Keratinocyte (primary cell): Measurements from ENCODE around the gene LRRC73. TPM values are rescaled to one million over a fixed set of nuclear protein-coding genes. Genes with fewer than 3 reads are reported as not detected.

Experiments
- DNase-seq: peaks from one replicate; pipeline ENCODE4 v3.0.0-alpha.2; 2011; ENCODE audit warnings: low read depth, missing footprints, low spot score
- FAIRE-seq: peaks from 2 replicates; lab custom pipeline; 2011; peaks lifted over from hg19 to GRCh38; lab: Jason Lieb, UNC
- H2AFZ ChIP-seq: 2 replicates; pipeline ENCODE4 v1.6.0; 2012; ENCODE audit warnings: low read length, control low read depth, inconsistent platforms; ENCODE audit not compliant: control insufficient read depth
- H3K27ac ChIP-seq: 2 replicates; pipeline ENCODE4 v1.5.1; 2011; ENCODE audit warnings: low read length; ENCODE audit not compliant: control insufficient read depth, insufficient read depth
- H3K27me3 ChIP-seq: 3 replicates; pipeline ENCODE4 v1.6.0; 2011; ENCODE audit warnings: low read length; ENCODE audit not compliant: control insufficient read depth, insufficient read depth; ENCODE audit errors: extremely low read depth
- H3K36me3 ChIP-seq, 2 experiments: 2 replicates in 1 of 2; 3 replicates in 1 of 2; pipeline ENCODE4 v1.5.1; 2011; ENCODE audit warnings: low read length in 2 of 2, mild to moderate bottlenecking in 1 of 2; ENCODE audit not compliant: control insufficient read depth in 2 of 2, insufficient read depth in 2 of 2; ENCODE audit errors: extremely low read depth in 1 of 2
- H3K4me1 ChIP-seq: 3 replicates; pipeline ENCODE4 v1.5.1; 2011; ENCODE audit warnings: low read length; ENCODE audit not compliant: control insufficient read depth, insufficient read depth; ENCODE audit errors: extremely low read depth
- H3K4me2 ChIP-seq: 3 replicates; pipeline ENCODE4 v1.6.0; 2011; ENCODE audit warnings: low read depth, low read length; ENCODE audit not compliant: control insufficient read depth, insufficient read depth; ENCODE audit errors: extremely low read depth
- H3K4me3 ChIP-seq, 3 experiments: fragments of 200-600 bp in 1 of 3; sonication (generic) in 1 of 3; 2 replicates in 2 of 3; 3 replicates in 1 of 3; pipeline ENCODE4 v1.5.1; 2011 to 2016; ENCODE audit warnings: low read length in 3 of 3, mild to moderate bottlenecking in 3 of 3, control low read depth in 2 of 3, inconsistent platforms in 1 of 3, low read depth in 1 of 3, mixed read lengths in 1 of 3, mixed run types in 1 of 3, moderate library complexity in 1 of 3; ENCODE audit not compliant: control insufficient read depth in 2 of 3, insufficient read depth in 2 of 3; ENCODE audit errors: extremely low read depth in 1 of 3
- H3K79me2 ChIP-seq: 2 replicates; pipeline ENCODE4 v1.6.0; 2012; ENCODE audit warnings: low read length; ENCODE audit not compliant: control insufficient read depth, insufficient read depth
- H3K9ac ChIP-seq: 3 replicates; pipeline ENCODE4 v1.6.0; 2011; ENCODE audit warnings: low read length; ENCODE audit not compliant: control insufficient read depth, insufficient read depth; ENCODE audit errors: extremely low read depth
- H3K9me1 ChIP-seq: 3 replicates; pipeline ENCODE4 v1.6.0; 2011; ENCODE audit warnings: low read length; ENCODE audit not compliant: control insufficient read depth, insufficient read depth; ENCODE audit errors: extremely low read depth
- H3K9me3 ChIP-seq: 2 replicates; pipeline ENCODE4 v1.5.1; 2012; ENCODE audit warnings: low read depth, low read length; ENCODE audit not compliant: control insufficient read depth
- H4K20me1 ChIP-seq: 3 replicates; pipeline ENCODE4 v1.6.0; 2011; ENCODE audit warnings: low read length; ENCODE audit not compliant: control insufficient read depth, insufficient read depth; ENCODE audit errors: extremely low read depth
- EZH2 ChIP-seq: IDR thresholded peaks from one replicate; pipeline ENCODE4 v1.6.1; 2012; ENCODE audit warnings: inconsistent platforms, mild to moderate bottlenecking, low read length, moderate library complexity
- dilution Hi-C: fragments of 300-500 bp; cut with MboI; formaldehyde crosslinking; loops from one replicate; pipeline ENCODE4 v1.7.0; 2020; ENCODE audit warnings: low sequenced_read_pairs; ENCODE audit not compliant: extremely low pct_ligation_motif_present
- polyA plus RNA-seq, 5 experiments: library from polyadenylated mRNA; depleted of rRNA in 3 of 5; stranded (reverse) in 3 of 5; stranded (forward) in 1 of 5; unstranded in 1 of 5; fragments of >200 nt; gene quantifications; 1 replicate in 1 of 5; 2 replicates in 3 of 5; 3 replicates in 1 of 5; pipeline versions ENCODE4 v1.2.1 to v1.2.3, GENCODE V29; 2011 to 2012; ENCODE audit warnings: missing spikeins in 2 of 5, low read depth in 1 of 5, low replicate concordance in 1 of 5
- TF ChIP-seq, protein P1 (sequence below), 3 experiments: IDR thresholded peaks in 1 of 3; conservative IDR thresholded peaks in 1 of 3; optimal IDR thresholded peaks in 1 of 3; 2 replicates in 2 of 3; 3 replicates in 1 of 3; pipeline versions ENCODE3 to v1.5.1; 2011; ENCODE audit warnings: low read length in 3 of 3, mild to moderate bottlenecking in 3 of 3, moderate library complexity in 2 of 3, control low read depth in 1 of 3, inconsistent platforms in 1 of 3; ENCODE audit not compliant: insufficient read depth in 2 of 3; ENCODE audit errors: extremely low read depth in 1 of 3

Gene LRRC73
- polyA plus RNA-seq, 1 donor (not counting 4 experiments of a cell fraction or from before 2014, with no cell fraction given), result 0.16 TPM

DNA sequence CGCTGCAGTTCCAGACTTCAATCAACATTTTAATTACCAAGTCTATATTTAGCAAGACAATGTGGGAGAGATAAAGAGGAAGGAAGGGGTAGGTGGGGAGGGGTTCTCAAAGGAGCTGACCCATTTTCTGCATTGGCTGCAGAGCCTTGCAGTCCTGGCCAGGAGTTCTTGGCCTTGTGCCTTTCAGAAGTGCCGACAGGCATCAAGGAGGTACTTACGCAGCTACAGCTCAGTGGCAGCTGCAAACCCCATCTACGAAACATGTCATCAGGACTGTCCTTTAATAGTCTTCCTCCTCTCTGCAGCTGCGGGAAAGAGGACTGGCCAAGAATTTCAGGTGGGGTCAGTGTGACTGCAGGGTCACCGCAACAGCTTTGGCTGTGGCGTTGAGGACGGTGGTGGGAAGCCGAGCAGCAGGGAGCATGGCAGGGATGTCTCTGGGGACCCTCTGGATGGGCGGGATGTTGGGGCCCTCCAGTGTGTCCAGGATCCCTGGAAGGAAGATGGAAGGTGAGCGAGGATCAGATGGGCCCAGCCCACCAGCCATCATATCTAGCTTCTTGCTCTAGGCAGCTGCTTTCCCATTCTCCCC lies 1.8 kb upstream of the LRRC73 start:
- Histone ChIP-seq H2AFZ (no peak overlapping the region), H4K20me1 (peaks cover 2% of the 10 kb centered on the region), H3K4me1 (peaks cover 29% of the 10 kb centered on the region), H3K27ac (no peak overlapping the region), H3K27me3 (peaks cover 10% of the 10 kb centered on the region), H3K36me3 (peaks cover 21 to 36% of the 10 kb centered on the region in 2 experiments), H3K4me2 (no peak overlapping the region), H3K9me1 (peaks cover 5% of the 10 kb centered on the region), H3K9ac (no peak overlapping the region), H3K79me2 (peaks cover 27% of the 10 kb centered on the region), H3K9me3 (no peaks in the 10 kb centered on the region), H3K4me3 (no peak overlapping the region)
- no peak for DNase-seq
- FAIRE-seq, result no peak
- no peak for TF ChIP-seq EZH2
- TF ChIP-seq, protein P1, sequence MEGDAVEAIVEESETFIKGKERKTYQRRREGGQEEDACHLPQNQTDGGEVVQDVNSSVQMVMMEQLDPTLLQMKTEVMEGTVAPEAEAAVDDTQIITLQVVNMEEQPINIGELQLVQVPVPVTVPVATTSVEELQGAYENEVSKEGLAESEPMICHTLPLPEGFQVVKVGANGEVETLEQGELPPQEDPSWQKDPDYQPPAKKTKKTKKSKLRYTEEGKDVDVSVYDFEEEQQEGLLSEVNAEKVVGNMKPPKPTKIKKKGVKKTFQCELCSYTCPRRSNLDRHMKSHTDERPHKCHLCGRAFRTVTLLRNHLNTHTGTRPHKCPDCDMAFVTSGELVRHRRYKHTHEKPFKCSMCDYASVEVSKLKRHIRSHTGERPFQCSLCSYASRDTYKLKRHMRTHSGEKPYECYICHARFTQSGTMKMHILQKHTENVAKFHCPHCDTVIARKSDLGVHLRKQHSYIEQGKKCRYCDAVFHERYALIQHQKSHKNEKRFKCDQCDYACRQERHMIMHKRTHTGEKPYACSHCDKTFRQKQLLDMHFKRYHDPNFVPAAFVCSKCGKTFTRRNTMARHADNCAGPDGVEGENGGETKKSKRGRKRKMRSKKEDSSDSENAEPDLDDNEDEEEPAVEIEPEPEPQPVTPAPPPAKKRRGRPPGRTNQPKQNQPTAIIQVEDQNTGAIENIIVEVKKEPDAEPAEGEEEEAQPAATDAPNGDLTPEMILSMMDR (optimal IDR thresholded peaks at IDR 0.05 in 1 of 3, IDR thresholded peaks at IDR 0.05 in 1 of 3, conservative IDR thresholded peaks at IDR 0.05 in 1 of 3; ENCODE audit: extremely low read depth in 1 of 3, insufficient read depth in 2 of 3, low read length in 3 of 3), result no peak
- dilution Hi-C loops, result no loop called here

DNA sequence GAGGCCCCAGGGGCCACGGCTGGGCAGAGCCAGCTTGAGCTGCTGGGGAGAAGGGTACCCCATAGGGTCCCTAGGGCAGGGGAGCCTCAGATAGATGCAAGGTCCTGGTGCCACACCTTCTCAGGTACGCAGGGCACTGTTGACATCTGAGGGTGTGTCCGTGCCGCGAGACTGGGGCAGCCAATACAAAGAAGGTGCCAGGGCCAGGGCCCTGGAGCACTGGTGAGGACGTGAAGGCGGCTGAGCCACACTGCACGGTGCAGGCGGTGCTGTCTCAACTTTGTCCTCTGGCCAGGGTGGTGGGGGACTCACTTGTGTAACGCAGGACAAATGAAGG lies 649 bp upstream of the LRRC73 start:
- TF ChIP-seq, protein P1 (optimal IDR thresholded peaks at IDR 0.05 in 1 of 3, IDR thresholded peaks at IDR 0.05 in 1 of 3, conservative IDR thresholded peaks at IDR 0.05 in 1 of 3; ENCODE audit: extremely low read depth in 1 of 3, insufficient read depth in 2 of 3, low read length in 3 of 3), result no peak
- no peak for TF ChIP-seq EZH2
- DNase-seq (no peak), FAIRE-seq (no peak)
- dilution Hi-C loops, result no loop called here
- Histone ChIP-seq H4K20me1 (peaks cover 2% of the 10 kb centered on the region), H3K9ac (peak overlapping the region; percentile 92), H3K4me2 (peak overlapping the region; percentile 91), H3K27ac (peak overlapping the region; percentile 87), H3K36me3 (peaks cover 22 to 36% of the 10 kb centered on the region in 2 experiments), H2AFZ (peak overlapping the region; percentile 92), H3K9me1 (peaks cover 5% of the 10 kb centered on the region), H3K27me3 (peaks cover 10% of the 10 kb centered on the region), H3K9me3 (no peaks in the 10 kb centered on the region), H3K4me3 (peak overlapping the region in 2 of 3 experiments; percentile 68 to 81), H3K79me2 (peaks cover 18% of the 10 kb centered on the region), H3K4me1 (peaks cover 28% of the 10 kb centered on the region)
